GM08714 (cell line): Measurements from ENCODE around the gene HSDL1.

Experiments
- H3K4me3 ChIP-seq: fragments of 200-500 bp; sonication (Bioruptor generic); 2 replicates; pipeline ENCODE4 v1.5.1; 2014; ENCODE audit warnings: mild to moderate bottlenecking, low read length, inconsistent platforms
- ZNF274 ChIP-seq: IDR thresholded peaks from 2 replicates; pipeline ENCODE4 v1.6.1; 2012; ENCODE audit warnings: mild to moderate bottlenecking, low read depth, low read length

The HSDL1 gene

DNA sequence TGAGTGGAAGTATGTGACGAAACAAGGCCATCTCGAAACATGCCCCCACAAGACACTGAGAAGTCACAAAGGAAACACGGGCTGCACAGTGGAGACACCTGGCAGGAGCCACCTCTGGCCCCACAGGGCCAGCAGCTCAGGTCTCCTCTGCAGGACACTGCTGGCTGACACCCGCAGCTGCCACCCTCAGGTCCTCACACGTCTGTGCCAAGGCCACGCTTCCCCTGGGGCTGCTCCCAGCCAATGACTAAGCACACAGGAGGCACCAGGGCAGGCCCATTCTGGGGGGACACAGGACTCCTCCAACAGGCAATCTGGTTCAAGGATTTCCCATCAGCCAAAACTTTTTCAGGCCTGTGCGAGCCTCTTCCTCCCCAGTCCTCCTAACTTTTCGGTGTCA is 64.6 kb downstream of the HSDL1 start:
- no peak for TF ChIP-seq ZNF274
- no peak overlapping the region for H3K4me3 ChIP-seq

DNA sequence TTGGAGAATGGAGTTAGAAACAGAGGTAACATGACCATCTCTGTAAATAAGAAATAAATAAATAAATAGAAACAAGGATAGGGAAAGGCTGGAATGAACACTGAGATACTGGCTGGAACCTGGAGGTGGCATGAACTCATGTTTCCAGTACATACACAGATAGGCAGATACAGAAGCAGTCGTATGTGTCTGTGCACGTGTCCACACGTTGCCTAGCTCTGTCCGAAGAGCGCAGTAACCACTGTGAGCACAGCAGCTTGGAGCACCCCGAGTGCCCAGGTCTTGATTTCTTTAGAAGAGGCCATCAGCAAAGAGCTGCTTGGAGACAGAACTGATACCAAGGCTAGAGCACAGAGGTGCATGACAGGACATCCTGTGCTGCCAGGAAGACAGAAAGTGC is 65.3 kb downstream of the HSDL1 start:
- H3K4me3 ChIP-seq = no peak overlapping the region
- TF ChIP-seq ZNF274 = no peak

DNA sequence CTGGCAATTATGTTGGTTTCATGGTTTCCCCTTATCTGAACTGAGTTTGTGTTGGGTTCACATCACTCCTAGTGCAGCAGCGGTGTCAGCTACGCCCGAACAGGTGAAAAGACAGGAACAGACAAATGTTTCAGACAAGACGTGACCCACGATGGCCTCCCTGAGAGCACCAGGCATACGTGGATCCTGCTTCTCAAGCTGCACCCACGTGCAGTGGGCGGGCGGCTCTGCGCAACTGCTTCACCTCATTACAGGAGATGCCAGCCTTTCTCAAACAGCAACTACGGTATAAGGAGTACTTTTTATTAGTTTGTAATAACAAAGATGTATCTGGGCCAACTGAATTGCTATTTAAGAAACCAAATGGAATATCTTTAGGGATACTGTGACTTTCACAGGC is 69.6 kb downstream of the HSDL1 start:
- no peak overlapping the region for H3K4me3 ChIP-seq
- no peak for TF ChIP-seq ZNF274

DNA sequence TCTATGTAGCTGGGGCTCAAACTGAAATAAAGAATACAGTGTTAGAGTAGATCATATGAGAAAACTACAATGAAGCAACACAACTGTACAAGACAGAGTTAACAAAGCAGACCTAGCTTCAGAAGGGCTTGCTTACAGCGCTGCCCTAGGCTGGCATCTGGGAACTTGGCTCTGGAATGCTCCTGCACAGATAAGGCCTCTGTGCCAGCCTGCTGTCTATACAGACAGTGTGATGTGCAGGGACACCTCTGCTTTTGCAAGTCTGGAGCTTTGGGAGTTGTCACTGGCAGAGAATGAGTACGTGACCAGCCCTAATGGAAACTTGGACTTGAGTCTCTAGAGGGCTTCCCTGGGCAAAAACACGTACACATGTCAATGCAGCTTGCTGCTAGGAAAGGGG is 70.3 kb downstream of the HSDL1 start:
- no peak overlapping the region for H3K4me3 ChIP-seq
- no peak for TF ChIP-seq ZNF274
